ENCODE measurements around the gene LAMA2.

GRCh38 chr6:129210684-129211083 lies 327.7 kb downstream of the LAMA2 start:
- no peak for TF ChIP-seq CTCF (IDR thresholded peaks at IDR 0.05)
- no peak for TF ChIP-seq POLR2A (IDR thresholded peaks at IDR 0.05)
